ENCODE measurements around the gene BAD.

DNA sequence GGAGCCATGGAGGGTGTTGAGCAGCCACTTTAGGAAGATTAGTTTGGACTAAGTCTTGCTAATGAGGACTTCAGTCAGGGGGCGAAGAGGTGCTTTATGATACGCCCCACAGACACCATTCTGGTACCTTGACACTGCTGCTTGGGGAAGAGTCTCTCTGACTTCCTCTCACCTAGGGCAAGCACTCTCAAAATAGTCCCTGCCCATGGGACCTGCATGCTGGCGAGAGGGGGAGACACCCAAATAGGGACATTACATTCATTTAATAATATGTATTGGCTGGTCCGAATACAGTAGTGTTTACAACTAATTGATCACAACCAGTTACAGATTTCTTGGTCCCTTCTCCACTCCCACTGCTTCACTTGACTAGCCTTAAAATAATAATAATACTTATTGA is 11.3 kb upstream of the BAD start:
- TF ChIP-seq, protein P1, sequence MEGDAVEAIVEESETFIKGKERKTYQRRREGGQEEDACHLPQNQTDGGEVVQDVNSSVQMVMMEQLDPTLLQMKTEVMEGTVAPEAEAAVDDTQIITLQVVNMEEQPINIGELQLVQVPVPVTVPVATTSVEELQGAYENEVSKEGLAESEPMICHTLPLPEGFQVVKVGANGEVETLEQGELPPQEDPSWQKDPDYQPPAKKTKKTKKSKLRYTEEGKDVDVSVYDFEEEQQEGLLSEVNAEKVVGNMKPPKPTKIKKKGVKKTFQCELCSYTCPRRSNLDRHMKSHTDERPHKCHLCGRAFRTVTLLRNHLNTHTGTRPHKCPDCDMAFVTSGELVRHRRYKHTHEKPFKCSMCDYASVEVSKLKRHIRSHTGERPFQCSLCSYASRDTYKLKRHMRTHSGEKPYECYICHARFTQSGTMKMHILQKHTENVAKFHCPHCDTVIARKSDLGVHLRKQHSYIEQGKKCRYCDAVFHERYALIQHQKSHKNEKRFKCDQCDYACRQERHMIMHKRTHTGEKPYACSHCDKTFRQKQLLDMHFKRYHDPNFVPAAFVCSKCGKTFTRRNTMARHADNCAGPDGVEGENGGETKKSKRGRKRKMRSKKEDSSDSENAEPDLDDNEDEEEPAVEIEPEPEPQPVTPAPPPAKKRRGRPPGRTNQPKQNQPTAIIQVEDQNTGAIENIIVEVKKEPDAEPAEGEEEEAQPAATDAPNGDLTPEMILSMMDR (IDR thresholded peaks at IDR 0.05; ENCODE audit: low read length), result no peak
- TF ChIP-seq EZH2phosphoT487 (IDR thresholded peaks at IDR 0.05; ENCODE audit: low read length) (no peak), EZH2 (optimal IDR thresholded peaks at IDR 0.05; ENCODE audit: low read depth, low read length) (no peak)

Measured in MM.1S (cell line).